A673 (cell line): ENCODE data around the gene FAM110D. TPM values are rescaled to one million over a fixed set of nuclear protein-coding genes. Genes with fewer than 3 reads are reported as not detected.

ENCODE experiments used
- BruUV-seq: library from RNA; stranded (reverse); fragments of 400-500 nt; replicated peaks from 2 replicates; lab custom pipeline; 2021; lab: Mats Ljungman, UMichigan
- CTCF ChIA-PET: fragments of 300-600 bp; sonication (Branson Sonifier 250); formaldehyde crosslinking; loops from one replicate; lab custom pipeline; 2022; ENCODE audit warnings: antibody characterized with exemption; lab: Charles Lee
- POLR2A ChIA-PET: fragments of 300-600 bp; sonication (Branson Sonifier 250); formaldehyde crosslinking; loops from one replicate; lab custom pipeline; 2022; ENCODE audit warnings: antibody characterized with exemption; ENCODE audit not compliant: low non-redundant PET; lab: Charles Lee
- DNase-seq: peaks from one replicate; pipeline ENCODE4 v3.0.0-alpha.2; 2015; ENCODE audit warnings: low spot score
- H3K27ac ChIP-seq: fragments of 200-600 bp; sonication (generic); 2 replicates; pipeline ENCODE4 v1.5.1; 2016; ENCODE audit warnings: mixed run types, low read depth, mild to moderate bottlenecking, mixed read lengths, antibody characterized with exemption, low read length; ENCODE audit not compliant: poor library complexity, severe bottlenecking
- H3K27me3 ChIP-seq: fragments of 200-600 bp; sonication (generic); replicated peaks from 2 replicates; pipeline ENCODE4 v1.6.1; 2017; ENCODE audit warnings: mixed run types, low read depth, mild to moderate bottlenecking, mixed read lengths, antibody characterized with exemption, low read length; ENCODE audit not compliant: insufficient read depth, poor library complexity
- H3K36me3 ChIP-seq: fragments of 200-600 bp; sonication (generic); 2 replicates; pipeline ENCODE4 v1.6.1; 2016; ENCODE audit warnings: mixed run types, mild to moderate bottlenecking, mixed read lengths, antibody characterized with exemption, low read length; ENCODE audit not compliant: insufficient read depth, poor library complexity, severe bottlenecking
- H3K4me1 ChIP-seq: fragments of 200-600 bp; sonication (generic); 2 replicates; pipeline ENCODE4 v1.6.1; 2017; ENCODE audit warnings: mixed run types, mild to moderate bottlenecking, mixed read lengths, antibody characterized with exemption, low read length; ENCODE audit not compliant: insufficient read depth, poor library complexity, severe bottlenecking
- H3K4me3 ChIP-seq: fragments of 200-600 bp; sonication (generic); 2 replicates; pipeline ENCODE4 v1.5.1; 2016; ENCODE audit warnings: low read depth, mixed run types, mild to moderate bottlenecking, mixed read lengths, low read length; ENCODE audit not compliant: poor library complexity, severe bottlenecking
- H3K9me3 ChIP-seq: fragments of 200-600 bp; sonication (generic); 2 replicates; pipeline ENCODE4 v1.6.1; 2016; ENCODE audit warnings: mixed run types, low read depth, mild to moderate bottlenecking, mixed read lengths, antibody characterized with exemption, low read length; ENCODE audit not compliant: poor library complexity, severe bottlenecking
- CTCF ChIP-seq: fragments of 300-800, 200-600 bp; sonication (generic); conservative IDR thresholded peaks from 2 replicates; pipeline ENCODE4 v1.5.1; 2017; ENCODE audit warnings: low read depth, mild to moderate bottlenecking, antibody characterized with exemption, low read length, moderate library complexity, mixed read lengths
- EZH2 ChIP-seq: fragments of 200-600 bp; sonication (generic); IDR thresholded peaks from 2 replicates; pipeline ENCODE4 v1.6.1; 2017; ENCODE audit warnings: borderline replicate concordance, low read depth, mild to moderate bottlenecking, mixed read lengths, antibody characterized with exemption, low read length; ENCODE audit not compliant: poor library complexity, severe bottlenecking
- intact Hi-C: fragments of 100-400 bp; cut with micrococcal nuclease; formaldehyde crosslinking; loops from one replicate; pipeline ENCODE4 v1.10.0; 2022; ENCODE audit not compliant: unreplicated experiment
- total RNA-seq: library from RNA; stranded (reverse); gene quantifications from 2 replicates; pipeline ENCODE4 v1.2.3, GENCODE V29; 2021

The FAM110D gene
- total RNA-seq, 1 experiment from 2014 or later, result 0.64 TPM

GRCh38 chr1:26134466-26134865 is 24.4 kb upstream of the FAM110D start:
- no peaks in the 10 kb centered on the region for H3K36me3 ChIP-seq
- POLR2A ChIA-PET, result no interaction called here
- no peaks in the 10 kb centered on the region for H3K27me3 ChIP-seq
- no peak overlapping the region for H3K4me3 ChIP-seq
- DNase-seq, result no peak
- TF ChIP-seq CTCF (no peak), EZH2 (no peak)
- no peaks in the 10 kb centered on the region for H3K4me1 ChIP-seq
- no peak overlapping the region for H3K27ac ChIP-seq
- no peaks in the 10 kb centered on the region for H3K9me3 ChIP-seq
- CTCF ChIA-PET, result no interaction called here
- intact Hi-C loops, result no loop called here
- no TSS peak for BruUV-seq

- no TSS peak for BruUV-seq
These were observed 19.8 kb upstream of the FAM110D start for GRCh38 chr1:26138974-26139558.

GRCh38 chr1:26142159-26142558 is 16.7 kb upstream of the FAM110D start:
- Histone ChIP-seq H3K36me3 (no peaks in the 10 kb centered on the region), H3K4me3 (no peak overlapping the region), H3K27ac (no peak overlapping the region), H3K9me3 (no peaks in the 10 kb centered on the region), H3K4me1 (no peaks in the 10 kb centered on the region), H3K27me3 (no peaks in the 10 kb centered on the region)
- intact Hi-C loops, result no loop called here
- no peak for TF ChIP-seq CTCF
- no peak for TF ChIP-seq EZH2
- DNase-seq, result no peak
- ChIA-PET POLR2A (interaction anchor here (0.6 to 0.7 kb wide), 2 partner anchors 17 to 261 kb away, joined by 4 to 5 read pairs; no protein-coding TSS in a partner anchor), CTCF (interaction anchor here (0.7 kb wide), 1 partner anchor 253 kb away, joined by 6 read pairs; no protein-coding TSS in a partner anchor)
- no TSS peak for BruUV-seq

More at GRCh38 chr1:26138974-26139558, 19.8 kb upstream of the FAM110D start:
- no peak for DNase-seq
- TF ChIP-seq CTCF (no peak), EZH2 (no peak)
- no peaks in the 10 kb centered on the region for H3K36me3 ChIP-seq
- ChIA-PET POLR2A (no interaction called here), CTCF (interaction anchor here (0.6 kb wide), 1 partner anchor 20 kb away, joined by 3 read pairs; no protein-coding TSS in a partner anchor)
- no peaks in the 10 kb centered on the region for H3K27me3 ChIP-seq
- no peak overlapping the region for H3K4me3 ChIP-seq
- H3K4me1 ChIP-seq, result no peaks in the 10 kb centered on the region
- intact Hi-C loops, result no loop called here
- no peaks in the 10 kb centered on the region for H3K9me3 ChIP-seq
- no peak overlapping the region for H3K27ac ChIP-seq
